HepG2 (cell line): ENCODE measurements around the gene RER1. TPM values are rescaled to one million over a fixed set of nuclear protein-coding genes. Genes with fewer than 3 reads are reported as not detected.

Experiments
- ATAC-seq: fragments of 200-7000 bp; cut with Tn5 transposase; 3 replicates; pipeline ENCODE4 v1.9.1; 2020; ENCODE audit warnings: mild to moderate bottlenecking, moderate library complexity
- BruUV-seq: library from RNA; stranded (reverse); fragments of 400-500 nt; replicated peaks from 2 replicates; lab custom pipeline; 2021; lab: Mats Ljungman, UMichigan
- CTCF ChIA-PET: fragments of 300-600 bp; formaldehyde crosslinking; extraction: SDS; loops from one replicate; lab custom pipeline; 2021; ENCODE audit warnings: low total read pairs, inconsistent platforms, low intra/inter-chr PET ratio; lab: Yijun Ruan, JAX
- POLR2A ChIA-PET: fragments of 350-600 bp; sonication (Branson Sonifier 250); formaldehyde crosslinking; loops from one replicate; lab custom pipeline; 2020; ENCODE audit warnings: antibody characterized with exemption, inconsistent platforms; lab: Yijun Ruan, JAX
- DNase-seq: peaks from one replicate; pipeline ENCODE4 v3.0.0-alpha.2; 2015; ENCODE audit warnings: low spot score
- FAIRE-seq: peaks from 3 replicates; lab custom pipeline; 2011; peaks lifted over from hg19 to GRCh38; lab: Jason Lieb, UNC
- H2AFZ ChIP-seq: one replicate; pipeline ENCODE4 v1.6.1; 2011; ENCODE audit warnings: low read length, inconsistent platforms
- H3K27ac ChIP-seq: fragments of 300-600 bp; 3 replicates; pipeline ENCODE4 v1.8.0; 2011; ENCODE audit warnings: mixed run types, mild to moderate bottlenecking, mixed read lengths, low read length, inconsistent platforms; ENCODE audit not compliant: insufficient read depth; ENCODE audit errors: extremely low read length
- H3K27me3 ChIP-seq, 2 experiments: fragments of 200-600 bp in 1 of 2; 2 replicates in 1 of 2; 3 replicates in 1 of 2; pipeline versions ENCODE4 v1.6.0 to v1.8.0; 2011; ENCODE audit warnings: low read length in 2 of 2, mild to moderate bottlenecking in 2 of 2, moderate library complexity in 2 of 2, inconsistent platforms in 1 of 2; ENCODE audit not compliant: insufficient read depth in 2 of 2, control insufficient read depth in 1 of 2
- H3K36me3 ChIP-seq, 2 experiments: fragments of 200-600 bp in 1 of 2; replicated peaks in 1 of 2; 2 replicates in 1 of 2; 3 replicates in 1 of 2; pipeline versions ENCODE4 v1.5.1 to v1.8.0; 2011; ENCODE audit warnings: low read length in 2 of 2, inconsistent platforms in 1 of 2; ENCODE audit not compliant: insufficient read depth in 2 of 2, control insufficient read depth in 1 of 2
- H3K4me1 ChIP-seq: 2 replicates; pipeline ENCODE4 v1.5.1; 2012; ENCODE audit warnings: low read length, inconsistent platforms; ENCODE audit not compliant: insufficient read depth
- H3K4me2 ChIP-seq: 2 replicates; pipeline ENCODE4 v1.6.0; 2011; ENCODE audit warnings: low read depth, low read length, inconsistent platforms
- H3K4me3 ChIP-seq, 3 experiments: fragments of 200-600 bp in 1 of 3; sonication (generic), shearing (Covaris generic) in 1 of 3; replicated peaks in 1 of 3; 2 replicates each; pipeline ENCODE4 v1.5.1; 2011 to 2016; ENCODE audit warnings: low read length in 3 of 3, inconsistent platforms in 2 of 3, low read depth in 2 of 3, mild to moderate bottlenecking in 2 of 3, control low read depth in 1 of 3, mixed read lengths in 1 of 3; ENCODE audit not compliant: insufficient read depth in 1 of 3
- H3K79me2 ChIP-seq: one replicate; pipeline ENCODE4 v1.6.1; 2011; ENCODE audit warnings: low read length, inconsistent platforms; ENCODE audit not compliant: insufficient read depth
- H3K9ac ChIP-seq: 2 replicates; pipeline ENCODE4 v1.6.0; 2011; ENCODE audit warnings: mild to moderate bottlenecking, low read depth, low read length, inconsistent platforms; ENCODE audit not compliant: insufficient read depth
- H3K9me3 ChIP-seq: 2 replicates; pipeline ENCODE4 v1.5.1; 2012; ENCODE audit warnings: mild to moderate bottlenecking, low read length
- H4K20me1 ChIP-seq: 2 replicates; pipeline ENCODE4 v1.6.0; 2011; ENCODE audit warnings: inconsistent platforms, mild to moderate bottlenecking, low read length, moderate library complexity; ENCODE audit not compliant: insufficient read depth
- MNT ChIP-seq: fragments of 450-650 bp; IDR thresholded peaks from 2 replicates; pipeline ENCODE4 v1.6.1; 2016
- SNAI1 ChIP-seq: sonication (generic); formaldehyde crosslinking; IDR thresholded peaks from 2 replicates; pipeline ENCODE4 v1.5.0; 2020; ENCODE audit warnings: mild to moderate bottlenecking, missing genetic modification reagents, borderline replicate concordance
- SP4 ChIP-seq: sonication (generic); formaldehyde crosslinking; IDR thresholded peaks from 2 replicates; pipeline ENCODE4 v1.8.1; 2023; ENCODE audit warnings: mild to moderate bottlenecking, missing genetic modification reagents
- SRY ChIP-seq: sonication (generic); formaldehyde crosslinking; IDR thresholded peaks from 2 replicates; pipeline ENCODE4 v1.8.0; 2022; ENCODE audit warnings: mild to moderate bottlenecking, missing genetic modification reagents
- YEATS4 ChIP-seq: sonication (generic); formaldehyde crosslinking; IDR thresholded peaks from 2 replicates; pipeline ENCODE4 v1.4.0; 2020; ENCODE audit warnings: missing genetic modification reagents, borderline replicate concordance
- ZNF598 ChIP-seq: sonication (generic); formaldehyde crosslinking; IDR thresholded peaks from 2 replicates; pipeline ENCODE4 v1.5.1; 2020; ENCODE audit warnings: mild to moderate bottlenecking, missing genetic modification reagents, borderline replicate concordance
- ZNF674 ChIP-seq: sonication (generic); formaldehyde crosslinking; IDR thresholded peaks from 2 replicates; pipeline ENCODE4 v1.5.0; 2020; ENCODE audit warnings: low read depth, mild to moderate bottlenecking, missing genetic modification reagents
- ZSCAN25 ChIP-seq: sonication (generic); formaldehyde crosslinking; IDR thresholded peaks from 2 replicates; pipeline ENCODE4 v1.8.0; 2022; ENCODE audit warnings: mild to moderate bottlenecking, missing genetic modification reagents
- WGBS: methylation state at CpG from one replicate; pipeline ENCODE4 v1.1.6; 2017; ENCODE audit warnings: low lambda C conversion rate; 5-methylcytosine and 5-hydroxymethylcytosine counted together
- in situ Hi-C: cut with HindIII; loops from 2 replicates; pipeline ENCODE4 v1.10.0; 2017; ENCODE audit warnings: low pct_unique_long_range_greater_than_20kb; ENCODE audit not compliant: extremely low pct_ligation_motif_present
- intact Hi-C: fragments of 100-400 bp; cut with micrococcal nuclease; formaldehyde crosslinking; loops from one replicate; pipeline ENCODE4 v1.10.0; 2022; ENCODE audit not compliant: unreplicated experiment
- polyA plus RNA-seq, 8 experiments: library from polyadenylated mRNA; depleted of rRNA in 3 of 8; stranded (reverse) in 7 of 8; unstranded in 1 of 8; fragments of >200 nt; fragmentation: Illumina TruSeq in 4 of 8; extraction: Trizol in 4 of 8; gene quantifications; 2 replicates each; pipeline versions ENCODE4 v1.2.1 to v1.2.3, GENCODE V29; 2011 to 2016; ENCODE audit warnings: low read depth in 4 of 8, missing spikeins in 1 of 8, mixed read lengths in 1 of 8; ENCODE audit not compliant: insufficient read depth in 1 of 8
- total RNA-seq, 5 experiments: library from RNA; depleted of rRNA; stranded (reverse); fragments of >200 nt; fragmentation: Illumina TruSeq; extraction: Trizol; gene quantifications; 2 replicates each; pipeline ENCODE4 v1.2.3, GENCODE V29; 2016; ENCODE audit warnings: low read depth in 1 of 5

The RER1 gene
- total and polyA plus RNA-seq, 2 of the 13 experiments (the other 11 are each of a cell fraction or from before 2014, with no cell fraction given) = 128 to 164 TPM

- DNase-seq = no peak
- no peak for TF ChIP-seq YEATS4 (CRISPR knock-in tag)
- TF ChIP-seq SP4 (CRISPR knock-in tag) = no peak
- TF ChIP-seq ZNF598 (CRISPR knock-in tag) = no peak
- TF ChIP-seq SNAI1 = no peak
- no peak for TF ChIP-seq SRY (CRISPR knock-in tag)
- no peak for TF ChIP-seq ZSCAN25 (CRISPR knock-in tag)
- FAIRE-seq = no peak
- Histone ChIP-seq H2AFZ (no peak overlapping the region), H3K4me1 (peaks cover 7% of the 10 kb centered on the region; the same call in 1 of the 2 replicates), H3K4me3 (no peak overlapping the region), H3K9me3 (no peaks in the 10 kb centered on the region), H3K9ac (no peak overlapping the region), H3K4me2 (no peak overlapping the region), H3K36me3 (no peaks in the 10 kb centered on the region), H4K20me1 (no peaks in the 10 kb centered on the region), H3K27ac (no peak overlapping the region), H3K27me3 (peaks cover 23 to 64% of the 10 kb centered on the region in 2 experiments; a peak in 4 of 5 replicates), H3K79me2 (no peaks in the 10 kb centered on the region)
- in situ Hi-C loops = no loop called here
- intact Hi-C loops = no loop called here
- 0% methylated on average over 1 of the region's 24 CpGs for WGBS
- BruUV-seq = no TSS peak
- ChIA-PET CTCF (no interaction called here), POLR2A (no interaction called here)
- no peak for ATAC-seq
These were observed 47.4 kb upstream of the RER1 start for GRCh38 chr1:2344121-2344681.

GRCh38 chr1:2344744-2345296, 46.8 kb upstream of the RER1 start:
- DNase-seq (no peak), FAIRE-seq (no peak), ATAC-seq (no peak)
- no peaks in the 10 kb centered on the region for H3K9me3 ChIP-seq
- intact Hi-C loops = no loop called here
- H2AFZ ChIP-seq = no peak overlapping the region
- H3K27me3 ChIP-seq = peaks cover 21 to 61% of the 10 kb centered on the region in 2 experiments; a peak in 4 of 5 replicates
- no TSS peak for BruUV-seq
- no peaks in the 10 kb centered on the region for H3K79me2 ChIP-seq
- H3K4me2 ChIP-seq = no peak overlapping the region
- TF ChIP-seq ZNF674 (CRISPR knock-in tag) (no peak), MNT (peak; percentile 87)
- H3K9ac ChIP-seq = no peak overlapping the region
- H3K4me3 ChIP-seq = no peak overlapping the region
- ChIA-PET CTCF (no interaction called here), POLR2A (no interaction called here)
- 84% methylated on average over 10 of the region's 29 CpGs for WGBS
- no peaks in the 10 kb centered on the region for H3K36me3 ChIP-seq
- H3K27ac ChIP-seq = no peak overlapping the region
- H3K4me1 ChIP-seq = peaks cover 7% of the 10 kb centered on the region; the same call in 1 of the 2 replicates
- in situ Hi-C loops = no loop called here
- H4K20me1 ChIP-seq = no peaks in the 10 kb centered on the region
